22Rv1 (cell line): Measurements from ENCODE around the gene OSTF1.

Source experiments
- H3K27ac ChIP-seq: fragments of 450-650 bp; 2 replicates; pipeline ENCODE4 v1.5.1; 2017
- CTCF ChIP-seq: fragments of 450-650 bp; IDR thresholded peaks from 2 replicates; pipeline ENCODE4 v1.5.1; 2017; ENCODE audit warnings: mild to moderate bottlenecking
- ZFX ChIP-seq: fragments of 450-650 bp; IDR thresholded peaks from 2 replicates; pipeline ENCODE4 v1.6.1; 2017; ENCODE audit warnings: antibody characterized with exemption, borderline replicate concordance

OSTF1 gene

GRCh38 chr9:75108571-75108970 is 20.3 kb downstream of the OSTF1 start:
- TF ChIP-seq ZFX (no peak), CTCF (no peak)
- no peak overlapping the region for H3K27ac ChIP-seq

GRCh38 chr9:75109210-75109839 is 21.0 kb downstream of the OSTF1 start:
- TF ChIP-seq CTCF (no peak), ZFX (no peak)
- H3K27ac ChIP-seq: no peak overlapping the region

- TF ChIP-seq CTCF (no peak), ZFX (no peak)
- H3K27ac ChIP-seq: no peak overlapping the region
These were observed 22.8 kb downstream of the OSTF1 start for GRCh38 chr9:75111019-75111622.

GRCh38 chr9:75112789-75113188 is 24.5 kb downstream of the OSTF1 start:
- no peak overlapping the region for H3K27ac ChIP-seq
- TF ChIP-seq ZFX: no peak
- no peak for TF ChIP-seq CTCF

- no peak overlapping the region for H3K27ac ChIP-seq
- TF ChIP-seq ZFX (no peak), CTCF (no peak)
These were observed 28.0 kb downstream of the OSTF1 start for GRCh38 chr9:75116306-75116705.

GRCh38 chr9:75117564-75117963 is 29.2 kb downstream of the OSTF1 start:
- H3K27ac ChIP-seq: no peak overlapping the region
- no peak for TF ChIP-seq CTCF
- TF ChIP-seq ZFX: no peak

- H3K27ac ChIP-seq: no peak overlapping the region
- TF ChIP-seq CTCF (no peak), ZFX (no peak)
These were observed 32.4 kb downstream of the OSTF1 start for GRCh38 chr9:75120686-75121085.
